Esophagus mucosa (tissue), 1 donor: Measurements from ENCODE around the gene CLCN5. TPM values are rescaled to one million over a fixed set of nuclear protein-coding genes. Genes with fewer than 3 reads are reported as not detected.

ENCODE experiments used
- ATAC-seq: fragments of 200-7000 bp; cut with Tn5 transposase; one replicate; pipeline ENCODE4 v1.9.1; 2020
- total RNA-seq: library from RNA; stranded (reverse); gene quantifications from one replicate; pipeline ENCODE4 v1.2.4, GENCODE V29; 2023
- donor health status: DM: yes; HTN: yes; CAD: no.

Gene CLCN5
- total RNA-seq, 1 donor from 2014 or later, result 5.8 TPM

- no peak for ATAC-seq
Measured at GRCh38 chrX:49934148-49934547, 11.8 kb downstream of the CLCN5 start.

DNA sequence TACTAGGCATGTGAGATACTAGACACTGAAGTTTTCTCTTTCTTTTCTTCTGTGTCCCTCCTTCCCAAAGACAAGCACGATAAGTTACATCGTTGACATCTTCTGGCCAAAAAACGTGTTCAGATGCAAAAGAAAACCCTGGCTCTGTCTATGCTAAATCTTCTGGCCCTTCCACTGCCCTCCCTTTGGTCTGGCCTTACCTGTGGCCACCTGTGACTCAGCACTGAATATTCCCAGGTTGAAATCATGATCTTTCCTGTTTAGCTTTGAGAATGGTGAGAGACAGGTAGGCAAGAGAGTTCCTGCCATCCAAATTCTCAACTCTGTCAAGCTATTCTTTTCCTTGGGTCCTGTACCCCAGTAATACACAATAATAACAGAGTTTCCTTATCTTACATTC is 12.3 kb downstream of the CLCN5 start:
- ATAC-seq, result no peak

DNA sequence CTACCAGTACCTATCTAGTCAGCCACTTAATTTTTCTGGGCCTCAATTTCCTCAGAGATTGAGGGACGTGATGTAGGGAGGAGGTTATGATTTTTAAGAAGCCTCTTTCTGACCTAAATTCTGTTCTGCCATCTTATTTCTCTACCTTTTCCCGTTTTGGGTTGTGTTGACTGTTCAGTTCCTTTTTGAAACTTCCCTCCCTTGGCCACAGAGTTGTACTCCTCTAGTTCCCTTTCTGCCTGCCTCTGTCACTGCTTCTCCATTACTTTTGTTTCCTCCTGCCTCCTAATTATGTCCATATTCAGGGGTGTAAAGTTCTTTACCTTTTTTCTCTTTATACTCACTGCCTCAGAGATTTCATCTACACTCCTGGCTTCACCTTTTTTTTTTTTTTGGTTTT is 25.4 kb downstream of the CLCN5 start:
- ATAC-seq, result no peak

- no peak for ATAC-seq
Measured at GRCh38 chrX:49949961-49950360, 27.6 kb downstream of the CLCN5 start.

- no peak for ATAC-seq
Measured at GRCh38 chrX:49951524-49952193, 29.3 kb downstream of the CLCN5 start.

GRCh38 chrX:49956313-49956712 is 33.9 kb downstream of the CLCN5 start:
- ATAC-seq, result no peak

DNA sequence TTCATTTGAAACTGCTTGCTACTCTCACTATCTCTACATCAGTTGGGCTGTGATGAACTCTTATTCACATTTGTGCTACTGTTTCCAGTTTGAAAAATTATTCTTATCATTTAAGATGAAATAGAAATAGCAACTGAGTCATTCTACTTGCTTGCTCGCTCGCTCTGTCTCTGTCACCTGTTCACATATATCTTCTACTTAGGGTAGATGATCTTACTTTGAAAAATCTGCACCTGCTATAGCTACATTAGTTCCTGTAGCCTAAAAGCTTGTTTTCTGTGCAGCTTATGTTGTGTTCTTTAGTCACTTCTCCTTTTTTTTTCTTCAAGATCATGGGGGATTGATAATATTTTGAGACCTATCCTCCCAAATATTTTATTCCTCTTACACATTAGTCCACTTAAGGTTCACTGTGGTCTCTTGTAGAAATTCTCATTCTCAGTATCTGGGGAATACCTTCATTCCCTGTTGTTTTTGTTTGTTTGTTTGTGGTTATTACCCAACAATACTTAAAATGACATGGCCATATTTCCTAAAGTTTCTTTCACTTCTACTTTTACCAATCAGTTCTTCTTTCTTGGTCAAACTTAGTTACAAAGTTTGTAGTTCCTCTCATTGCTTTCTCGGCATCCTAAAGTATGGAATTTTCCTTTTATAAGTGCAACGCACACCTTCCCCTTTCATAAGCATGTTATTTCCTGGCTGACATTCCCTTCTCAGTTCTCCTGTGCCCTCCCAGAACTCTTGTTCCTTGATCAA is 36.5 kb downstream of the CLCN5 start:
- ATAC-seq, result no peak

GRCh38 chrX:49959602-49960001 is 37.2 kb downstream of the CLCN5 start:
- no peak for ATAC-seq

- no peak for ATAC-seq
Measured at GRCh38 chrX:49960061-49960460, 37.7 kb downstream of the CLCN5 start.

DNA sequence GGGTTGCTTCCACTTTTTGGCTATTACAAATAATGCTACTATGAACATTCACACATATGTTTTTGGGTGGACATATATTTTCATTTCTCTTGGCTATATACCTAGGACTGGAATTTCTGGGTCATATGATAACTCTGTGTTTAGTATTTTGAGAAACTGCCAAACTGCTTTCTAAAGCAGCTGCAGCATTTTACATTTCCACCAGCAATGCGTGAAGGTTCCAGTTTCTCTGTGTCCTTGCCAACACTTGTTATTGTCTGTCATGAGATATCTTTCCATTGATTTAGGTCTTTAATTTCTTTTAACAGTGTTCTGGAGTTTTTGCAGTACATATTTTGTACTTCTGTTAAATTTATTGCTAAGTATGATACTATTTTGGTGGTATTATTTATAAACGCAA is 48.3 kb downstream of the CLCN5 start:
- no peak for ATAC-seq

DNA sequence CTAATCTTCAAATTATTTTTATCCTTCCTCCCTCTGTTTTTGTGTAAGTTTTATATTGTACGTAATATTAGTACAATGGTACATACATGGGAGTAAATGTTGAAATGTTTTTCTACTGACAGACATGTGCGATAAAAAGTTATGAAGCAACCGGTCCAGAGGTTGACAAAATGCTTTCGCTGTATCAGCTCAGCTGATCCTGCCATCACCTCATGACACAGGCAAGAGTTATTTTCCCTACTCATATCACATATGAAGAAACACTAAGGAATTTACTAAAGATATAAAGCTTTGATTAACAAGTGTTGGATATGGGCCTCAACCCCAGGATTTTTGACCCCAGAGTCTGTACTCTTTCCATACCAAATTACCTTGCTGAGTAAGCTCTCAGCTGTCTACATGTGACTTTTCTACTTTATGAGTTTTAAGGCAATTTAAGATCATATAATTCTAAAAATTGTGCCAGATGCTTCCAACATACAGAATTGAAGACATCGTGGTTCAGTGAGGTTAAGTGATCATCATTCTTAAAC is 50.0 kb downstream of the CLCN5 start:
- ATAC-seq, result no peak

DNA sequence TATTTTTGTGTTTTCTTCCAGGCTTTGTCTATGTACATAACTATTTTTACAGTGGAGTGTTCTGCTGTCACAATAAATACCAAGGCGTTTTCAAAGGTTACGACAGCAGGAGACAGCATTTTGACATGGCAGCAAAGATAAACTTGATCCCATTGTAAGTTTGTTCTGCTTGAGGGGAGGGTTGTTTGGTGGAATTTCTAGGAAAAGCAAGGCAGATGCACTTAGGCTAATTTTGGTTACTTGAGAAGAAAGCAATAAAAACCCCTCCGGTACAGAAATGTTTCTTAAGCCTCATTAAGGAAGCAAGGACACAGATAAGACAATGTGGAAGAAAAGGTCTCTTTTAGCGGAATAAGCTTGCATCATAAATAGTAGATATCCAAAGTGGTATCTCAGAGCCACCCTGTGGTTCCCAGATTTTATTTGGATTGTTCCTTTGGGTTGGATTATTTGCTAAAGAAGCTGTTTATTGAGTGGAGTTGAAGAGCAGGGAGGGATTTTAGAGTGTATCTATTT is 54.3 kb downstream of the CLCN5 start:
- ATAC-seq, result no peak

DNA sequence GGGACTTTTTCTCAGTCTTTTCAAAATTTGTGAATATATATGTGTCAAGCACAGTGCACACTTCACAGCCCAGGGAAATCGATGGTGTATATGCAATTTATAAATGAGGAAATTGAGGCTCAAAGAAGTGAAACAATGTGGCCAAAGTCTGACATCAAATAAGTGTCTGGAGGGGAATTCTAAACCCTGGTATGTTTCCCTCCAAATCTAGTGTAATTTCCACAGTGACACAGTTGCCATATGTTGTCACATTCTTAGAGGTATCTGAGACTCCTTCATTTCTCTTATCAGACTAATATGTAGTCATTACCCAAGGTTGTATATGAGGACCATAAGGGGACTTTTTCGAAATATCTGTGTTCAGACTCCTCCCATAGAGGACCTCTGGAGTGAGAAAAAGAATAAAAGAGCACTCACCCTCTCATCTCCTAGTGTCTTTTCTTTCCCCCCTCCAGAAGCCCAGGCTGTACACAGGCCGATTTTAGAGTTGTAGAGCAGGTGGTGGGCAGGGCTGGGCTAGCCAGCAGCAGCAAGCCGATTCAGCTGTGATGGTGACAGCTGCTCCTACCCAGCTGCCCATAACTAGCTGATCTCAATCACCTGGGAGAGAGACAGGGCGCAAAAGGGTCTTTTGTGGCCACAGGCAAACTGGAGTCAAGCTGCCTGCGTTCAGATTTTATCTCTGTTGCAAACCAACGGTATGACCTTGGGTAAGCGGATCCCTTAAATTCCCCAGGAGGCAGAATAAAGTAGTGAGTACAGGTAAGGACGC is 55.1 kb downstream of the CLCN5 start:
- ATAC-seq, result no peak

DNA sequence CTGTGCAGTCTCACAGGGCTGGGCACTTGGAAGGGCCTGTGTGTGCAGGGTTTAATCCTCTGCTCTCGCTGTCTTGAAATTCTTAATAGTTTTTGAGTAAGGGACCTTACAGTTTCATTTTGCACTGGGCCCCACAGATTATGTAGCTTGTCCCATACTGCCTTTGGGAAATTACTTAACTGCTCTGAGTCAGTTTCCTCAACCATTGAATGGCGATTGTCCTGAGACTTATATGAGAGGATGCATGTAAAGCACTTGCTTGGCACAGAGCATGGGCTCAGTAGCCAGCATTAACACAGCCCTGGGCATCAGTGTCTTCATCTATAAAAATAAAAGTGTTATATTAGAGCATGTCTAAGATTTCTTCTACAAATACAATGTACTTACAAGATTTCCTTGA is 55.8 kb downstream of the CLCN5 start:
- ATAC-seq, result no peak

DNA sequence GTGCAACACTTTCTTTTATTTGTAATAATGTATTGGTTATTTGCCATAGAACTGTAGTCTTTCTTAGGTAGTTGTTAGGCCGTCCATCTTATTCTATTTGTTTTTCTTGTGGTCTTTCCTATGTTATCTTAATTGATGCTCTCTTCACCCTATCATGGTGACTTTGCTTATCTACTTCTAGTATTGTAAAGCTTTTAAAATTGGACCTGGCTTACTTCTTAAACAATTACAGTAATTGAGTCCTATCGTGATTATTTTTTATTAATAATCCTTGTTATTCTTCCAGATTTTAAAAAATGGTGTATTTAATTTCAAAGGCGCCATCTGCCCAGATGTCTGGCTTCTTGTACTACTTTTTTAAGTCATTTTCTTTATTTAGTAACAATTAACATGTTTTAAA is 63.7 kb downstream of the CLCN5 start:
- no peak for ATAC-seq

- no peak for ATAC-seq
Measured at GRCh38 chrX:49987651-49988050, 65.3 kb downstream of the CLCN5 start.

DNA sequence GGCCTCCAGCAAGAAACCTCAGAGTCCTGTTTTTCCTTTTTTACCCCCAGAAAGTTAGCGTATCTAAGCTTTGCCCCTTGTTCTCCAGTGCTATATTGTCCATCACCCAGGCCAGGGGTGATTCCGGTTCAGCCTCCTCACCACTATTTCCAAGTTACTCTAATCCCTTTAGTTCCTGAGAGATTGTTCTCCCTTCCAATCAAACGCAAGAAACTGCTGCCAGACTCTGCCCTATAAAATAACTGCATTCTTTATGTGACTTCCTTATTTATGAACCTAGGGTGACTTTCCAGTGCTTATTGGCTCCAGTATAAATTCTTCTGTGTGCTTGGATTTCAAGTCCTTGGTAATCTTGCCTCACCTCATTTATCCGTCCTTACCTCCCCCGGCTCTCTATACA is 65.7 kb downstream of the CLCN5 start:
- no peak for ATAC-seq

- no peak for ATAC-seq
Measured at GRCh38 chrX:49991758-49992157, 69.4 kb downstream of the CLCN5 start.

- ATAC-seq, result peak; percentile 62
Measured at GRCh38 chrX:49992853-49993252, 70.5 kb downstream of the CLCN5 start.

GRCh38 chrX:49993661-49994060 is 71.3 kb downstream of the CLCN5 start:
- ATAC-seq, result no peak

- peak; percentile 71 for ATAC-seq
Measured at GRCh38 chrX:49995107-49995731, 72.8 kb downstream of the CLCN5 start.

DNA sequence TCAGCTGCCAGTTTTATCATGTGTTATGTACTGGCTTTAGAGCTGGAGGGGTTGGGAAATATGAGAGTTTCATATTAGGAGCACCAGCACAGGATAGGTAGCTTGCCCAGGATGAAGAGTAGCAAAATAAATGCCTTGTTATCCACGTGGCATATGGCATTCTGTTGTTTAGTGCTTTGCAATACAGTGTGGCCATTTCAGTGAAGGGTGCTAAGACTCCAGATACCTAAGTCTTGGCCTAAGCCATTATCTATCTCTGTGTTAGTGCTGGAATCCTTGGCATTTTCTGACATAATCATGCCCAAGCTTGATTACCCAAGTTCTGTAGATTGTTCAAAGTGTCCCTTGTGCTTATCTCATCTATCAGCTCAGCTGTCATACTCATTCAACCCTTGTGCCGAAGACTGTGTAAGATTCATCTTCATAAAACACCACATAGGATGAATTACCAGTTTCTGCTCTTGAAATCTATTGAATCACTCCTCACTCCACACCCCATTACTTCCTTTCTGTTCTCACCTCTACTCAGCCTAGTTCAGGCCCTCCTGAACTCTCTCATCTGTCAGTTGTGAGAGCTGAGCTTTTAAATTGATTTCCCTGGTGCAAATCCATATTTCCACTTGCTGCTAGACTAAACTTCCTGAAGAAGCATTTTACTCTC is 73.5 kb downstream of the CLCN5 start:
- peak; percentile 52 for ATAC-seq
